BE2C (cell line): ENCODE measurements around the gene TIAL1.
"Not testable (repeated sequence)": the region's sequence is repeated elsewhere in the genome, so short reads cannot be mapped to it uniquely, and the experiment has no call there.

Experiments
- DNase-seq: peaks from one replicate; pipeline ENCODE4 v3.0.0-alpha.2; 2020
- H3K27me3 ChIP-seq: fragments of 250-450 bp; sonication (Bioruptor Pico); 2 replicates; pipeline ENCODE4 v1.5.1; 2020; ENCODE audit warnings: mild to moderate bottlenecking
- H3K36me3 ChIP-seq: fragments of 250-450 bp; sonication (Bioruptor Pico); 2 replicates; pipeline ENCODE4 v1.5.1; 2020; ENCODE audit warnings: mild to moderate bottlenecking
- H3K4me1 ChIP-seq: fragments of 250-450 bp; sonication (Bioruptor Pico); 2 replicates; pipeline ENCODE4 v1.5.1; 2020
- H3K4me3 ChIP-seq: 2 replicates; pipeline ENCODE4 v1.5.1; 2011; ENCODE audit warnings: low read depth, low read length
- H3K9me3 ChIP-seq: fragments of 250-450 bp; sonication (Bioruptor Pico); 2 replicates; pipeline ENCODE4 v1.5.1; 2020
- CTCF ChIP-seq: IDR thresholded peaks from 2 replicates; pipeline ENCODE4 v1.5.1; 2012; ENCODE audit warnings: mild to moderate bottlenecking, low read depth, low read length

TIAL1 gene

GRCh38 chr10:119536508-119537025 lies 60.2 kb downstream of the TIAL1 start:
- Histone ChIP-seq H3K4me1 (peaks cover 2% of the 10 kb centered on the region; the same call in 1 of the 2 replicates), H3K27me3 (no peaks in the 10 kb centered on the region), H3K9me3 (no peaks in the 10 kb centered on the region), H3K4me3 (no peak overlapping the region), H3K36me3 (no peaks in the 10 kb centered on the region)
- no peak for DNase-seq
- TF ChIP-seq CTCF: no peak

GRCh38 chr10:119535837-119536507 lies 60.8 kb downstream of the TIAL1 start:
- Histone ChIP-seq H3K9me3 (no peaks in the 10 kb centered on the region), H3K4me1 (peaks cover 2% of the 10 kb centered on the region; the same call in 1 of the 2 replicates), H3K27me3 (no peaks in the 10 kb centered on the region), H3K4me3 (no peak overlapping the region), H3K36me3 (no peaks in the 10 kb centered on the region)
- no peak for DNase-seq
- no peak for TF ChIP-seq CTCF

DNA sequence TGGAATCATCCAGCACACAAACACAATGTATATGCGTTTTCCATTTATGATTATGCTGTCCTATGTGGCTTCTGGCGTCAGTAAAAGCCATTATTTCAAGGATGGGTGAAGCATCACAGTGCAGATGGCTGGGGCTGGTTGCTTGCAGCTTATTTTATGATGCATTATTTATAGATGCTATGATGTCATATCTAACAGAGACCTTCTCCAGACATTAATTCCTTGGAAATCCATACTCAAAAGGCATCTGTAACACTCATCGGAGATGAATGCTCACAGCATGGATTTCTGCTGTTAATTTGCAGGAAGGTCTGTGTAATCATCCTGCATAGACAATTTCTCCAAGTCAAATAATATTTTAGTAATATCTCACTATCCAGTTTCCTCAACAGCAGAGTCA lies 61.5 kb downstream of the TIAL1 start:
- Histone ChIP-seq H3K9me3 (no peaks in the 10 kb centered on the region), H3K4me1 (peaks cover 2% of the 10 kb centered on the region; the same call in 1 of the 2 replicates), H3K36me3 (no peaks in the 10 kb centered on the region), H3K4me3 (no peak overlapping the region), H3K27me3 (no peaks in the 10 kb centered on the region)
- DNase-seq: no peak
- TF ChIP-seq CTCF: no peak

DNA sequence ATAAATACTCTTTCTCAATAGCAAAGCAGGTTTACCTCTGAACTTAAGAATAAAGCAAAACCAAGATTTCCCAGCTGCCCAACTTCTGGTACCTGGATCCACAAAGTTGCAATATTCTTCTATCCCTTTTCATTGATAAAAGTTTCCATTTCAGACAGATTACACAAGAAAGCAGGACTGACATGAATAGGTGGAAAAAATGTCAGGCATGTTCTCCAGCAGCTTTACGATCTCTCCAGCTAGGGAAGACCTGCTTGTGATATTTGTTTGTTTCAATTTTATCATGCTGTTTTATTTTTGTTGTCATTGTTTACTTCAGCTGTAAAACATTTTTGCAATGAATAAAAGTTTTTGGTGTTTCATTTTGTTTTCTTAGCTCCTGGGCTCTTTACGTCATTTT lies 63.3 kb downstream of the TIAL1 start:
- no peak for DNase-seq
- Histone ChIP-seq H3K27me3 (no peaks in the 10 kb centered on the region), H3K36me3 (no peaks in the 10 kb centered on the region), H3K9me3 (no peaks in the 10 kb centered on the region), H3K4me1 (peaks cover 2% of the 10 kb centered on the region; the same call in 1 of the 2 replicates), H3K4me3 (no peak overlapping the region)
- no peak for TF ChIP-seq CTCF

DNA sequence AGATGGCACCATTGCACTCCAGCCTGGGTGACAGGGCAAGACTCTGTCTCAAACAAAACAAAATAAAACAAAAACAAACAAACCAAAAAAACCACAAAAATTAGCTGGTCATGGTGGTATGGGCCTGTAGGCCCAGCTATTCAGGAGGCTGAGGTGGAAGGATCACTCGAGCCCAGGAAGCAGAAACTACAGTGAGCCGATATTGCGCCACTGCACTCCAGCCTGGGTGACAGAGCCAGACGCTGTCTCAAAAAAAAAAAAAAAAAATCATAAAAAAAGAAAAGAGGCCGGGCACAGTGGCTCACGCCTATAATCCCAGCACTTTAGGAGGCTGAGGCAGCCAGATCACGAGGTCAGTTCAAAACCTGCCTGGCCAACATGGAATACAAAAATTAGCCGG lies 64.0 kb downstream of the TIAL1 start:
- H3K4me3 ChIP-seq, DNase-seq, H3K9me3 ChIP-seq, H3K27me3 ChIP-seq, H3K4me1 ChIP-seq, H3K36me3 ChIP-seq: not testable (repeated sequence)

- not testable (repeated sequence) for H3K9me3 ChIP-seq, DNase-seq, H3K4me1 ChIP-seq, H3K27me3 ChIP-seq, H3K4me3 ChIP-seq, H3K36me3 ChIP-seq
Measured at GRCh38 chr10:119532251-119532650, 64.5 kb downstream of the TIAL1 start.

DNA sequence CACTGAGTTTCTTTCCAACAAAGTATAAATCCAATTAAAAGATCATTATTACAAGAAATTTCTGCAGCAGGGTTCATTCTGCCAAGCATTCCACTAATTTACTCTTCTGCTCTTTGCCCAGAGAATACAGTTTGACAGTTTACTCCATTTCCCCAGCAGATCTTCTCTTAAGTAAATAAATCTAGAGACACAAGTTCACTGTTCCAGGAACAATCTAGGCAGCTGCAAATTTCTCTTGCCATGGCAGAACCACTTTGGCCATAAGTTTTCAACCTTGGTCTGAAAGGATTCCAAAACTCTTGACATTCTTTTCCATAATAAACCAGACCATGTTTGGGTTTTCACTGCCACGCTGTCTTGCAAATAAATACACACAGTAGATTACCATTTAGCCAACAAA lies 65.7 kb downstream of the TIAL1 start:
- no peak for TF ChIP-seq CTCF
- Histone ChIP-seq H3K27me3 (no peaks in the 10 kb centered on the region), H3K4me1 (peaks cover 2% of the 10 kb centered on the region; the same call in 1 of the 2 replicates), H3K36me3 (no peaks in the 10 kb centered on the region), H3K4me3 (no peak overlapping the region), H3K9me3 (no peaks in the 10 kb centered on the region)
- no peak for DNase-seq

DNA sequence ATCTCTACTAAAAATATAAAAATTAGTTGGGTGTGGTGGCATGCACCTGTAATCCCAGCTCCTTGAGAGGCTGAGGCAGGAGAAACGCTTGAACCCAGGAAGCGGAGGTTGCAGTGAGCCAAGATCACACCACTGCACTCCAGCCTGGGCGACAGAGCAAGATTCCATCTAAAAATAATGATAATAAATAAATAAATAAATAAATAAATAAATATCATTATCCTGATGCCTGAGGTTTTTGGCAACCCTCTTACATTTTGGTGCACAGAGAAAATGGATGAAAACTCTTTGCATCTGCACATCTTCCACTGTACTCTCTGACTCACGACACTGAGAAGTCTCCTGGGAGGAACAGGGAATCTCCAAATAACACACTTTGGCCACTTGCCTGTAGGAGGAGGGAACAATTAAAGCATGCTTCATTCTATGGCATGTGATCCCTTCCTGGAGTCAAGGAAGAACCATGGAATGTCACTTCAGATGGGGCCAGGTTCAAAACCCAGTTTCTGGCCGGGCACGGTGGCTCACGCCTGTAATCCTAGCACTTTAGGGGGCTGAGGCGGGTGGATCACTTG lies 68.0 kb downstream of the TIAL1 start:
- H3K4me3 ChIP-seq, H3K4me1 ChIP-seq, H3K27me3 ChIP-seq, H3K9me3 ChIP-seq, DNase-seq, H3K36me3 ChIP-seq: not testable (repeated sequence)
